SK-N-MC (cell line): ENCODE data around the gene TK2.

Experiments
- EZH2 ChIP-seq: fragments of 200-600 bp; sonication (generic); IDR thresholded peaks from one replicate; pipeline ENCODE4 v1.6.1; 2017; ENCODE audit warnings: antibody characterized with exemption
- POLR2AphosphoS5 ChIP-seq: IDR thresholded peaks from 2 replicates; pipeline ENCODE4 v1.6.1; 2012; ENCODE audit warnings: mild to moderate bottlenecking, low read depth, low read length, borderline replicate concordance

DNA sequence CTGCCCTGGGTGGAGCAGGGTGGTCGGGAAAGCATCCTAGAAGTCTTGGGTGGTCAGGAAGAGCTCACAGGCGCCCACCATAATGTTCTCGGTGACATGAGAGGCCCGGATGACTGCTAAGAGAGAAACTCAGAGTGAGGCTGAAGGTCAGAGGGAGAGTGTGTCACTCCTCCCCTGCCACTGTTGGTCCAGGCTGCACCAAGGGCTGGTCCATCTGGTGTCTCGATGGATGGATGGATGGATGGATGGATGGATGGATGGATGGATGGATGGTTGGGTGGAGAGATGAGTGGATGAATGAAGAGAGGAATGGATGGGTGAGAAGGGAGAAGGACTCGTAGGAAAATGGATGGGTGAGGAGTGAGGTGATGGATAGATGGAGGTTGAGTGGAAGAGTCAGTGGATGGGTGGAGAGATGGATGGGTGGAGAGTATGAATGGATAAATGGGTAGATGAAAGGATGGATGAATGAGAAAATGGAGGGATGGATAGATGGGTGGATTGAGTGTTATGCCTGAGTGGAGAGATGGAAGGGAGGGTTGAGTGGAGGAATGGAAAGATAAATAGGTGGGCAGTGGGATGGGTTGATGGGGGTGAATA, 79.9 kb downstream of the TK2 start:
- no peak for TF ChIP-seq POLR2AphosphoS5
- no peak for TF ChIP-seq EZH2
